HG03442 (cell line): ENCODE data around the gene STAT1.
"Not testable (repeated sequence)": the region's sequence is repeated elsewhere in the genome, so short reads cannot be mapped to it uniquely, and the experiment has no call there.

Experiments
- ATAC-seq: cut with Tn5 transposase; IDR thresholded peaks from one replicate; pipeline ENCODE4 v1.9.1; 2021; ENCODE audit warnings: mild to moderate bottlenecking, moderate library complexity; ENCODE audit not compliant: unreplicated experiment

Gene STAT1

DNA sequence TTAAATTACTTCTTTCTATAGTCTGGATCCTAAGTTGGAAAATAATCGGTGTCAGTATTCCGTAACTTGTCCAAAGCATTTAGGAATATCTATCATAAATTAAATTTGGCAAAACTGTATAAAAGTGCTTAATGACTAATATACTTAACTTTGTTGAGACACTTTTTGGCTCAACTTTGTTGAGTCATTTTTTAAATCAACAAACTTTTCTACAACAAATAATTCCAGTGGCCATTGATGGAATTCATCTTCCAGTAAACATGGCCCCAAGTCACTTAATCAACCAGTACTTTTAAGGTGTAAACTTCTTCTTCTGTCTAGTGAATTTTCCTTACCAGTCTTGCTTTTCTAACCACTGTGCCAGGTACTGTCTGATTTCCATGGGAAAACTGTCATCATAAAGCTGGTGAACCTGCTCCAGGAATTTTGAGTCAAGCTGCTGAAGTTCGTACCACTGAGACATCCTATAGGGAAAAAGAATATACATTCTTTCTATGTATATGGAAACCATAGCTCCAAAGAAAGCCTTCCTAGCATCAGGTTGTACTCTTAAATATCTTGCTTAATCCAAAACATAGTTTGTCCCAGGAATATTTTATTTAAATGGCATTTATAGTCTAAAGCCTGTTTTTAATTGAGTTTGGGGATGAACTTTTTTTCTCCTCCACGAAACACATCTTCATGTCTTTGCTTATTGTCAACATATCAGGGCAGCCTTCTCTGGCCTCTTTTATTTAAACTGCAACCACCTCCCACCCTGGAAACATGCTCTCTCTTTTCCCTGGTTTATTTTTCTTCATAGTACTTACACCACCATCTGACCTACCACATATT, 4.2 kb downstream of the STAT1 start:
- no peak for ATAC-seq

DNA sequence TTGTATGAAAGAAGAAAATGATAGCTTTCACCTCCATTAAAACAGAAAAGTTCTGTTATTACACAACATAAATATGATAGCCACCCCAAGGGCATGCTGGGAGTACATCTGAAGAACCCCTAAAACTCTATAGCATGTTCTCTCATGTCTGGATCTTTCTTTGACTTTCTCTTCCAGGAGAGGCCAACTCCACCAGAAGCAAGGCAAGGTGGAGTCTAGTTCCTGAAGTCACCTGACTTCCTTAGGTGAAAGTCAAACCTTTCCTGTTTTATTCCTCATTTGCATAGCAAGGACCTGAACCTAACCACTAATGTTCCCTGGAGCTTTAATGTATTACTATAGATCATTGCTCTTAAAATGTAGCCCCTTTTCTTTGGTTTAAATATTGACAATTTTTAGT, 5.7 kb downstream of the STAT1 start:
- no peak for ATAC-seq

DNA sequence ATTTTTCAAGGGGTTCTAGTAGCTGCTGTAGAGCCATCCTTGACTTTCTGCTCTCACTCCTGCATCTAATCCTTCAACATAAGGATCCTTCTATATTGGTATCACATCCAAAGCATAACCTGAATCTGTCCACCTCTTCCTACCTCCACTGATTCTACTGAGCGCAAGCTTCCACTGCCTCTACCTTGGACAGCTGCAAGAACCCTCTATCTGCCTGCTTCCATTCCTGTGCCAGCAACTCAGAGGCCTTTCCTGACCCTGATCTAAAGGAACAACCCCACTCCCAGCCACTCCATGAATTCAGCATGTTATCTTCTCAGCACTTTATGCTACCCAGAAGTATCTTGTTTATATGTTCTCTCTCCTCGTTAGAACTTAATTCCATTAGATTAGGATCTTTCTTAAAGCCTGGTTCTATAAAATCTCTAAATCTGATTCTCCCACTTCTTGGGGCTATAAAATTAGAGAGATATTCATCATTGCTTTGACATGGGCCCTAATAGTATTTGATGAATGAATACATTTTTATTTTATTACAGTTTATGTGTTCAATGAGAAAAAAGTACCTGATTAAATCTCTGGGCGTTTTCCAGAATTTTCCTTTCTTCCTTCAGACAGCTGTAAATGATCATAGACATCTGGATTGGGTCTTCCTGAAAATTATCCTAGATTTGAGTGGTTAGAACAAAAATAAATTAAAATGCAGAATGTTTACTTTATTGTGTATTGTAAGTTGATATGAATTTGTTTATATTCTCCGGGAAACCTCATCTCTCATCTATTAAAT, 6.8 kb downstream of the STAT1 start:
- no peak for ATAC-seq

DNA sequence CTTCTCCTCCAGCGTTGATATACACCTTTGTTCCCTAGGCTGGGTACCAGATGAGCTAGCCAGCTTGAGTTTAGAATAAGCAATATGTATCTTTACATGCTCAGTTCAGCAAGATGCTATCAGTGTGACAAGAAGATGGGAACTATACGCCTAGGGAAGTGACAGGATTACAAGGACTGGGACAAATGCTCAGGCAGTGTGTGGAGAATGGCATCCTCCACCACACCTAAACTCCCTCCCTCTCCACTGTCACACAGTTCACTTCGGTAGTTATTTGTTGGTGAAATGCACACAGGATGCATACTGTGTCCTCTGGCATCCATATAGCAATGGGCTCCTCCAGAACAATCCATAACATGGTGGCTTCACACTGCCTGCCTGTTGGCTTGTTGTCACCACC, 7.7 kb downstream of the STAT1 start:
- no peak for ATAC-seq

DNA sequence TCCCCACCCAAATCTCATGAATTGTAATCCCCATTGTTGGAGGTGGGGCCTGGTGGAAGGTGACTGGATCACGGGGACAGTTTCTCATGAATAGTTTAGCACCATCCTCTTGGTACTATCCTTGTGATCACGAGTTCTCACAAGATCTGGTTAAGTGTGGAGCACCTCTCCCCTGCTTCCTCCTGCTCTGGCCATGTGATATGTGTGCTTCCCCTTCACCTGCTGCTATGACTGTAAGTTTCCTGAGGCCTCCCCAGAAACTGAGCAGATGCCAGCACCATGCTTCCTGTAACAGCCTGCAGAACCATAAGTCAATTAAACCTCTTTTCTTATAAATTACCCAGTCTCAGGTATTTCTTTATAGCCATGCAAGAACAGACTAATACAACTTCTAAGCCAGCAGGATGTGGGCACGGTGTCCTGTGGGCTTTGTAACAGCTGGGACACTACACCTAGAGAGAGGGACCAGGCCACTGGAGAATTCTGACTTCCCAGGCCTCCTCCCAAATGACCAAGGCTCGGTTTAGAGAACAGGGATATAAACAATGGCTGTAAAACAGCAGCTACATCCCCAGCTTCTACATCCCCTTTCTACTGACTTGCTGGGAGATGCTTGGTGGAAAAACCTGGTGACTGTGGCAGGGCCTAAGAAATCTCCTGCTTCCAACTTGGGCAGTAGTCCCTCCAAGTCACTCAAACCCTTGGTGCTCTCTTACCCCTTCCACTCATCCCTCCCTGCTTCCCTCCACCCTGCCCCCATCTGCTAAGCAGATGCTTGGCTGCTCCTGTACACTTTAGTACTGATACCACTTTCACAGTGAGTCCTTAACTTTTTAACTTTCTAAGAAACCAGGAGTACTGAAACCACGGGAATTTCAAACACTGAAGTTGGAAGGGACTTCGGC, 10.3 kb downstream of the STAT1 start:
- ATAC-seq: no peak

DNA sequence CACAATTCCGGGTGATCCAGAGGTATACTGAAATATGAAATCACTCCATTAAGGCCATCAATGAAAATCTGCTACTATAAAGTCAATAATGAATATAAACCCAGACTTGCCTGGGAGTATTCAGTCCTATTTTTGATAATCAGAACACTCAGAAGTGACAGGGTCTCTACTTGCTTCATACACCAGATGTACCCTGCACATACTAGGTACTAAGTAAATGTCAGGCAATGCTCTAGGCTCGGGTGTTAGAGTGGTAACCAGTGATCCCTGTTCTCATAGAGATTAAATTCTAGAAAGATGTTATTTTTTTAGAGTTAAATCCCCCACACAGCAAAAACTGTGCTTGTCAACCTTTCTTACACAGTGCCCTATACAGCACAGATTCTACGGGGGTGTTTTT, 12.3 kb downstream of the STAT1 start:
- ATAC-seq: no peak

DNA sequence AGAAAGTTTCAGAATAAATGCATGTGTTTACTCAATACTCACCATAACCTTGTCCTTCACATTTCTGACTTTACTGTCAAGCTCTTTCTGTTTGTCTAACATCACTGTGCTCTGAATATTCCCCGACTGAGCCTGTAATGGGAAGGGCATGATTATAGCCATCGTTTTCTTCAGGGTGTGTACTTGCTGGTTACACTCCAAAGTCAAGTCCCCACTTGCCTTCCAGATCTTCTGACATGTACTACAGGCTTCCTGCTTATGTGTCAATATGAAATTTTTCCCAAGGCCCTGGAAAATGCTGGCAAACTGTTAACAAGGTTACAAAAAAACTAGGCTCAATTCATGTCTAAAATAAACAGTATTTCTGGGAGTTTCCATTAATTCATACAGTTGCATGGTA, 12.9 kb downstream of the STAT1 start:
- no peak for ATAC-seq

DNA sequence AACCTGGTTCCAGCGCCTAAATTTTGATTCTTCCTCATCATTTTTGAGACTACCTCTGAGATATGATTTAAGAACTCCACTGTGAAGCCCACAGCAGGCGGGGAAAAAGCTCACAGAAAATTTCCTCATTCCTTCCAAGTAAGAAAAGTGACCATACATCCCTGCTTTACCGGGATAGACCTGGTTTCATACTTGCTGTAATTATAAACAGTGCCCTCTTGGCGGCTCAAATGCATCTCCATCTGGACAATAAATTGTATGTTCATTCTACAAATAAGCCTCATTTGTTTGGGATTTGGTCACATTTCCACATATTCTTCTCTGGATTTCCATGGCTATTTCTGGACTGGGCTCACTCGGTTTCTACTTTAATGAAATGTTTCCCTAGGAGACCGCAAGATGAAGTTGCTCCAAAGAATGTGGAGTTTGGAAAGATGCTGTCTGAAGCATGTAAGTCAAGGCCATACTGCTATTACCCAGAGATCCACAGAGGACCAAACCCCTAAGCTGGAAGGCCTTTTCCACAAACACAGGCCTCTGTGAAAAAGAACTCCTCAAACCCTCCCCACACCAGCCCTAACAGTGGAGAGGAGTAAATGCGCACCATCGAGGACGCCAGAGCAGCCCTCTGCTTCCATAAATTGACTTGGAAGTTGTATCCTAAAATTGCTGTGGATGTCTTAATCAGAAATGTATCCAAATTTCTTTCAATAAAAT, 13.9 kb downstream of the STAT1 start:
- ATAC-seq: no peak

DNA sequence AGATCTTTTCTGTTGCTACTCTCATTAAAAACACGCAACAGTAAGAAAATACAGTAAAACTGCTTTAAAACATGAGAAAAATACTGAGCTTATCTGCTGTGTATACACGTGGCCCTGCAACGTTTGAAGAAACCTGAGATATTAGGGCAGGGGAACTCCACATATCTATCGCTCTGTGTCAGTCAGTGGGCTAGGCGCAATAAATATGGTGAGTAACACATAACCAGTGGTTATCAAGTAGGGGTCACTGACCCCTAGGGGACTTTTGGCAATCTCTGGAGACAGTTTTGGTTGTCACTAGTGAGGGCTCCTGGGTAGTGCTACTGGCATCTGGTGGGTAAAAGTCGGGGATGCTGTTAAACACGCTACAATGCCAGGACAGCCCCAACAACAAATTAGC, 14.9 kb downstream of the STAT1 start:
- no peak for ATAC-seq

DNA sequence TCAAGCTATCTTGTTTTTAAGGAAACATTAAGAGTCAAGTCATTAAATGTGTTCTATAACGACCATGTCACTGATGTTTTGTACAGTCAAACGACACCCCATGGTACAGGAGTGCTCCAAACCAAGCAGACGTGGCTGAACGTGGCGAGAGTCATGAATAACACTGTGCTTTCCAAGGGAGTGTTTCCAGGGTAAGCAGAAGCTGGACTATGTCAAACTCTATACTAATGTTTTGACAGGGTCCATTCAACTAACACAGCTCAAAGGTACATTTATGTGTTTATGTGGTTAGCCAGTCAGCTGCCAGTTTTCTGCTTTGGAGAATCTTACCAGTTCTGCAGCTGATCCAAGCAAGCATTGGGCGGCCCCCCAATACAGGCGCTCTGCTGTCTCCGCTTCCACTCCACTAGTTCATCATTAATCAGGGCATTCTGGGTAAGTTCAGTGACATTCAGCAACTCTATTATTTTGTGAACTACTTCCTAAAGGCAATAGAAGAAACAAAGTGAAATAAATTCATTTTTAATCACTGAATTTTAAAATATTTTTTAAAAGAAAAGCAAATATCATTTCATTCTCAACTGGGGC, 16.4 kb downstream of the STAT1 start:
- ATAC-seq: no peak

DNA sequence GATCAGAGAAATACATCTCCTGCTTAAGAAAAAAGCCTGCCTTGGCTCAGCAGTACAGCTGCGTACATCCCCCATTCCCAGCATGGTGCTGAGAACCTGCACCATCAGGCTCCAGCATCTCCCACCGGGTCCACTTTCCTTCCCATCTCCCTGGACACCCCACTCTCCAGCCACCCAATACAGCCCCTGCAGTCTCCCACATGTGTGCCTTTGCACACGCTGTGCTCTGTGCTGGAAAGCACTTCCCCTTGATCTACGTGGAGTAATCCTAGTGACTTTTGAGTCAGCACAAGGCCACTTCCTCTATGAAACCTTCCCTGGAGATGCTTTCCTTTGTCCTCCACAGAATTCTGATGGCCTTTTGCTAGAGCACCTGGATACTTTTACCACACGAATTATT, 17.0 kb downstream of the STAT1 start:
- no peak for ATAC-seq

DNA sequence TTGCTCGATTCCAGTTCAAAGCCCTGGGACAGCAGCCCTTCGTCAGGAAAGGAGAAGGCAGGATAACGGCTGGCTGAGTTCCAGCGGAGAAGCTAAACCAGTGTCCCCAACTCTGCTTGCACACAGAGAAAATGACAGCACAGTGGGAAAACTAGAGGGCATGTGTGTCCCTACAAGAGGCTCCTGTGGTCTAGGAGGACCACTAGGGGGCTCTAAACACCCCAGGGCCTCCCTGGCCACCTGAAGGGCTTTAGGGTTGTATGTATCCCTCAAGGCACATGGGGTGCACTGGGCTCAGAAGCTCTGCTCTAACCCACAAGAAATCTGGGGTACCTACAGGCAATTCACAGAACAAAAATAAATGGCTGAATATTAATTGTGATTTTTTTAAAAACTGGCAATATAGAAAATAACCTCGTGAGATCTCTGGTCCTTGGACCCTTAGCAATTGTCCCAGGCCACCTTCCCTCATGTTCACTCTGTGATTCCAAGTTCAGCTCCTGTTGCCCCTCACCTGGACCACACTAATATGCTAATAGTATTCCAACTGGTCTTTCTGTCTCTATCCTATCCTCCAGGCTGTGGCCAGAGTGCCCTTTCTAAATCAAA, 17.5 kb downstream of the STAT1 start:
- ATAC-seq: no peak

DNA sequence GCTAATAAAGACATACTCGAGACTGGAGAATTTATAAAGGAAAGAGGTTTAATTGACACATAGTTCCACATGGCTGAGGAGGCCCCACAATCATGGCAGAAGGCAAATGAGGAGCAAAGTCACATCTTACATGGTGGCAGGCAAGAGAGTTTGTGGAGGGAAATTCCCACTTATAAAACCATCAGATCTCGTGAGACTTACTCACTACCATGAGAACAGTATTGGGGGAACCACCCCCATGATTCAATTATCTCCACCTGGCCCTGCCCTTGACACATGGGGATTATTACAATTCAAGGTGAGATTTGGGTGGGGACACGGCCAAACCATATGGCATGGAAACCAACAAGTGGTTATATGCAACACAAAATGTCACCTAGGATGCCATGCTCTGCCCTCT, 18.7 kb downstream of the STAT1 start:
- not testable (repeated sequence) for ATAC-seq

DNA sequence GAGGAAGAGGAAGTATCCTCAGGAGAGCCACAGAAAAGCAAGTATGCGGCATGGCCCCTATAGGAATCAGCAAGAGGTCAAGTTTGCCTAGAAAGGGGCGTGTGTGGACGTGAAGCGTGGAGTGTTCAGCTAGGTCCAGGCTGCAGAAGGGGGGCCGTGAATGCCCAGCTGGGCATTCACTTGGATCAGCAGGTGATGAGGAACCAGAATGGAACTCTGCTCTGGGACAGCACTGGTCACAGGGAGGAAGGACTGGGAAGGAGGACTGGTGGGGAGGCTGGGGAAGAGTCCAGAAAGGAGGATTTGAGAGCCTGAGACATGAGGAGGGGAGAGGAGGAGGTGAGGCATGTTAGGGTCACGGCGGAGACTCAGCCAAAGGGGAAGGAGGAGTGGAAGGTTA, 19.8 kb downstream of the STAT1 start:
- ATAC-seq: no peak

DNA sequence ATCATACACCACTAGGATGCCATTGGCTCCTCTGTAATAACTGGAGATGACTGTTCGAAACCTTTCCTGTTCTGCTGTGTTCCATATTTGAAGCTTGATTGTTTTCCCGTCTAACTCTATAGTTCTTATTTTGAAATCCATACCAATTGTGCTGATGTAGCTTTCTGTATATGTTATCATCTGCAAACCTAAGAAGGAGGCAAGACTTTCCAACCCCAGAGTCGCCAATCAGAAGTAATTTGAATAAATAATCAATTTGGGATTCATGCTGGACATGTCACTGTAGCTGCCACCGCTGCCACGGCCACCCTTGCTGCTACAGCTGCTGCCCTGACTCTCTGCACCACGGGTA, 20.7 kb downstream of the STAT1 start:
- ATAC-seq: no peak

DNA sequence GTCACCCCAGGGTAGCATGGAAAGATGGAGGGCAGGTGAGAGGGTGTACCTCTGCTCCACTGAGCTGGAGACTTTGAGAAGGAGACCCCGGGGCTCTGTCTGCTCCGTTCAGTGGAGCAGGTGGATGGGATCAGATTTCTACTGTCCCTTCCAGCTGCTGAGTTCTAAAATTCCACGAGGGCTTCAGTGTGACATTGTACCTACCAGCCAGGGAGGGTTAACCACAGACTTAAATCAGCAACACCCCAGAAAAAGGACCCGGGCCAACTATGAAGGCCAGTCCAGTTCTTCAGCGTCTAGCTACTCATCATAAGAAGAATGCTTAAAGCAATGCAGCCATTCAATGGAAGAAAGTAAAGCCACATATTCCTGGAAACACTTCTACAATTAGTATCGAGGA, 23.8 kb downstream of the STAT1 start:
- ATAC-seq: no peak

DNA sequence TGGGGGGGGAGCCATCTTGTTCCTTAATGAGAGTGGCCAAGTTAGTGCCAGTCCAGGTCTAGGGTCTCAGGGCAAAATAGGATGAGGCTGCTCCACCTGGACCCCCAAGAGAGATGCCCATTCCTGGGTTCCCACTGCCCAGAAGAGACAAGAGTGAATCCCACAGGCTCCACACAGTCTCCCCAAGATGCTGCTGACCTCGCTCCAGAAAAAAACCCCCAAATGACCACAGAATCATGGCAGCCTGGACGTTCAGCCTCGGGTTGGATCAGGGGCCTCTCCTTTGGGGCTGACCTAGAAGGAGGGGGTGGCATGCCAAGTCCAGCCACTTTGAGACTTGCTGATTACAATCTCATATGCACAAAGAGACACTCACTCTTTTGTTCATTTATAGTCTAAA, 25.1 kb downstream of the STAT1 start:
- ATAC-seq: no peak

DNA sequence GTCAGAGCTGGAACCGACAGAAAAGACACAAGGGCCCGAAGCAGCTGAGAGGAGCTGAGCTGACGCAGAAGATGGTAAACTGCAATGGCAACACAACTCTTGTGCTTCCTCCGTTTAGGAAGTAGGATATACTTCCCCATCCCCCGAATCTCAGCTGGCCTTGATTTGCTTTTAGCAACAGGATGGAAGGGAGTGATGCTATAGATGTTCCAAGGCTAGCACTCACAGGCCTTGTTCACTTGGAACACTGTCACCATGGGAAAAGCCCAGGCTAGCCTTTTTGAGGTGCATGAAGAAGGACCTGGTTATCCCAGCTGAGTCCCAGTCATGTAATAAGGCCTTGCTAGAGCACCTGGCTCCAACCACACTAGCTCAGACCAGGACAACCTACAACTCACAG, 26.0 kb downstream of the STAT1 start:
- no peak for ATAC-seq

DNA sequence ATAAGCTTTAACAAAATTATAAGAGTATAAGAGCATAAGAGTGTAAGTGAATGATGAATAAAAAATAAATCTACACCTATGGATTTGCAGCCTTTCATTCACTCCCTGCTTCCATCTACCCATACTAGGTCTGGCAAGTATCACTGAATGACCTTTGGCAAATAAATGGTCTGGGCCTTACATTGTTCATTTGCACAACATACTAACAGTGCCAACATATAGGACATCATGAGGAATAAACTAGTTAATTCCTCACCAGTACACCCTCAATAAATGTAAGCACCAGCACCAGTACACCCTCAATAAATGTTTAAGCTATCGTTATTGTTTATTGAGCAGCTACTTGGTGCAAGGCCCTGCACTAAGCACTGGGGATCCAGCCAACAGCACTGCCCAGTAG, 26.9 kb downstream of the STAT1 start:
- ATAC-seq: no peak
